ENCODE measurements around the gene TBP. TPM values are rescaled to one million over a fixed set of nuclear protein-coding genes. Genes with fewer than 3 reads are reported as not detected.

TBP gene
- total RNA-seq, 2 donors from 2014 or later: 11.7 to 13.4 TPM

Other genes starting within 250 kb of the TBP start
- 10 to 100 TPM; 25.1 to 28.5 TPM for gene FAM120B, start 247.6 kb upstream of the TBP start, total RNA-seq
- 100 to 1,000 TPM; 140 to 172 TPM for gene PSMB1, start 1.1 kb upstream of the TBP start, total RNA-seq
- 10 to 100 TPM; 46.7 to 61.5 TPM for gene PDCD2, start 30.3 kb downstream of the TBP start, total RNA-seq

All from colonic mucosa (tissue), 2 donors.